ENCODE measurements around the gene INSR. TPM values are rescaled to one million over a fixed set of nuclear protein-coding genes. Genes with fewer than 3 reads are reported as not detected.

INSR gene
- total RNA-seq, 1 donor from 2014 or later, result 37.3 TPM

- DNase-seq, result no peak
- no peak overlapping the region for H3K4me3 ChIP-seq
- no peaks in the 10 kb centered on the region for H3K9me3 ChIP-seq
- intact Hi-C loops (cut with DNase I), result no loop called here
- TF ChIP-seq CTCF (IDR thresholded peaks at IDR 0.05), result no peak
- H3K36me3 ChIP-seq, result no peaks in the 10 kb centered on the region
- no peak overlapping the region for H3K27ac ChIP-seq
- no peaks in the 10 kb centered on the region for H3K4me1 ChIP-seq
- no peak for ATAC-seq
- no peaks in the 10 kb centered on the region for H3K27me3 ChIP-seq (ENCODE audit: low read depth)
These were observed 184.4 kb downstream of the INSR start for GRCh38 chr19:7109678-7110289.

GRCh38 chr19:7106711-7107657 lies 187.2 kb downstream of the INSR start:
- H3K9me3 ChIP-seq, result no peaks in the 10 kb centered on the region
- no peak overlapping the region for H3K27ac ChIP-seq
- DNase-seq, result no peak
- TF ChIP-seq CTCF (IDR thresholded peaks at IDR 0.05), result no peak
- no peak for ATAC-seq
- no peaks in the 10 kb centered on the region for H3K4me1 ChIP-seq
- no peaks in the 10 kb centered on the region for H3K36me3 ChIP-seq
- no peak overlapping the region for H3K4me3 ChIP-seq
- intact Hi-C loops (cut with DNase I), result no loop called here
- no peaks in the 10 kb centered on the region for H3K27me3 ChIP-seq (ENCODE audit: low read depth)

DNA sequence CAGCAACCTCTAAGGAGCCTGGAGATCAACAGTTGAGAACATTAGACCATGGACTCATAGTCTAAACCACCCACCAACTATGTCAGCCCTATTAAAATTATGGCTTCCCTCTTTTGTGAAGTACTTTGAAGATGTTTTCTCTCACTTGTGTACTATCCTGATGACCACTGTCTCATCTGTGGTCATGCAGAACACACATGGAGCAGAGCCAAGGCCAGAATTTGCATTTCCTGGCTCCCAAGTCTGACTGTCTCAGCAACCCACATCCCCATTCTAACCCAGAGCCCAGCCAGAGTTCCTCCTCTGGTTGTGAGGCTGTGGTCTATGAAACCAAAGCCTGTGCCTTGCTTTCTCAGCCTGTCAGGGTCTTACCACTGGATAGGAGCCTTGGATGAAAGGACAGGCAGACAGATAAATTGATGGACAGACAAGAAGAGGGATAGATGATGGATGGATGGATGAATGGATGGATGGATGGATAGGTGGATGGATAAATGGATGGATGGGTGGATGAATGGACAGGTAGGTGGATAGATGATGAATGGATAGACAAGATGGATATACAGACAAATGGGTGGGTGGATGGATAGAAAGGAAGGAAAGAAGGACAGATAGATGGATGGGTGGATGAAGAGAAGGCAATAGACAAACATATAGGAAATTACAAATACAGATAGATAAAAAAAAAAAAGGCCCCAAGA lies 189.3 kb downstream of the INSR start:
- DNase-seq (no peak), ATAC-seq (no peak)
- intact Hi-C loops (cut with DNase I), result no loop called here
- Histone ChIP-seq H3K4me3 (no peak overlapping the region), H3K36me3 (no peaks in the 10 kb centered on the region), H3K9me3 (no peaks in the 10 kb centered on the region), H3K27me3 (ENCODE audit: low read depth) (no peaks in the 10 kb centered on the region), H3K27ac (no peak overlapping the region), H3K4me1 (peaks cover 6% of the 10 kb centered on the region)
- no peak for TF ChIP-seq CTCF (IDR thresholded peaks at IDR 0.05)

DNA sequence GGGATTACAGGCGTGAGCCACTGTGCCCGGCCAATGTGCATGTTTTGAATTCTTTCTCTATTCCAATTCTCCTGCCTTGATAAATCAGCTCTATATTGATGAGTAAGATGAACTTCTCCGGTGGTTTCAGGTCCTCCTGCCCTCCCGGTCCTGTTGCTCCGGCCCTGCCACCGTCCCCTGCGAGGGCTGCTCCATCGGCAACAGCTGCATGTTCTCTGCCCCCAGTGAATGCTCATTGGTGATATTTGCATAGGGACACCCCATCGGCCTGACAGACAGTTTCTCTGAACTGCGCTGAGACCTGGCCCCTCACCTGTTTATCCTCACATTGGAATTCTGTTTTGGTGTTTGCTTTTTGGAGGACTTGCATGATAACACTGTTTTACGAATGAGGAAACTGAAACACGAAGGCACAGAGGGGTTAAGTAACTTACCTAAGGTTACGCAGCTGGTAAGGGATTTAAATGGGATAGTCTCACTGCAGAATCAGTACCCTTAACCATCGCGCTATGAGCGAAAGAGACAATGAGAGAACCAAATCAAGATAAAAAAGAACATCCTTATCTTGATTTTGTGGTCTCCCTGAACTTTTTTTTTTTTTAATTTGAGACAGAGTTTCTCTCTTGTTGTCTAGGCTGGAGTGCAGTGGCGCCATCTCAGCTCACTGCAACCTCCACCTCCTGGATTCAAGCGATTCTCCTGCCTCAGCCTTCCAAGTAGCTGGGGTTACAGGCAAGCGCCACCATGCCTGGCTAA lies 192.5 kb downstream of the INSR start:
- no peak for ATAC-seq
- no peak for DNase-seq
- Histone ChIP-seq H3K27me3 (ENCODE audit: low read depth) (no peaks in the 10 kb centered on the region), H3K27ac (no peak overlapping the region), H3K36me3 (no peaks in the 10 kb centered on the region), H3K4me3 (no peak overlapping the region), H3K9me3 (no peaks in the 10 kb centered on the region), H3K4me1 (peaks cover 11% of the 10 kb centered on the region)
- TF ChIP-seq CTCF (IDR thresholded peaks at IDR 0.05), result no peak
- intact Hi-C loops (cut with DNase I), result no loop called here

- no peak for TF ChIP-seq CTCF (IDR thresholded peaks at IDR 0.05)
- H3K4me1 ChIP-seq, result peaks cover 11% of the 10 kb centered on the region
- DNase-seq, result no peak
These were observed 194.7 kb downstream of the INSR start for GRCh38 chr19:7099597-7099921.

More at GRCh38 chr19:7099597-7099921, 194.7 kb downstream of the INSR start:
- H3K36me3 ChIP-seq, result no peaks in the 10 kb centered on the region
- H3K27ac ChIP-seq, result peak overlapping the region; percentile 90
- ATAC-seq, result no peak
- intact Hi-C loops (cut with DNase I), result no loop called here
- H3K9me3 ChIP-seq, result peaks cover 14% of the 10 kb centered on the region
- no peaks in the 10 kb centered on the region for H3K27me3 ChIP-seq (ENCODE audit: low read depth)
- H3K4me3 ChIP-seq, result peak overlapping the region; percentile 66
